Activated CD8-positive, alpha-beta memory T cell treated with anti-CD3 and anti-CD28 coated beads for 1 hour (primary cell): ENCODE measurements around the gene MTRF1L.

Experiments
- DNase-seq, 2 donors: peaks; one replicate each; pipeline ENCODE4 v3.0.0-alpha.2; 2020; ENCODE audit warnings: low read depth in 1 of 2; ENCODE audit errors: extremely low read depth in 1 of 2

MTRF1L gene, protein sequence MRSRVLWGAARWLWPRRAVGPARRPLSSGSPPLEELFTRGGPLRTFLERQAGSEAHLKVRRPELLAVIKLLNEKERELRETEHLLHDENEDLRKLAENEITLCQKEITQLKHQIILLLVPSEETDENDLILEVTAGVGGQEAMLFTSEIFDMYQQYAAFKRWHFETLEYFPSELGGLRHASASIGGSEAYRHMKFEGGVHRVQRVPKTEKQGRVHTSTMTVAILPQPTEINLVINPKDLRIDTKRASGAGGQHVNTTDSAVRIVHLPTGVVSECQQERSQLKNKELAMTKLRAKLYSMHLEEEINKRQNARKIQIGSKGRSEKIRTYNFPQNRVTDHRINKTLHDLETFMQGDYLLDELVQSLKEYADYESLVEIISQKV

DNA sequence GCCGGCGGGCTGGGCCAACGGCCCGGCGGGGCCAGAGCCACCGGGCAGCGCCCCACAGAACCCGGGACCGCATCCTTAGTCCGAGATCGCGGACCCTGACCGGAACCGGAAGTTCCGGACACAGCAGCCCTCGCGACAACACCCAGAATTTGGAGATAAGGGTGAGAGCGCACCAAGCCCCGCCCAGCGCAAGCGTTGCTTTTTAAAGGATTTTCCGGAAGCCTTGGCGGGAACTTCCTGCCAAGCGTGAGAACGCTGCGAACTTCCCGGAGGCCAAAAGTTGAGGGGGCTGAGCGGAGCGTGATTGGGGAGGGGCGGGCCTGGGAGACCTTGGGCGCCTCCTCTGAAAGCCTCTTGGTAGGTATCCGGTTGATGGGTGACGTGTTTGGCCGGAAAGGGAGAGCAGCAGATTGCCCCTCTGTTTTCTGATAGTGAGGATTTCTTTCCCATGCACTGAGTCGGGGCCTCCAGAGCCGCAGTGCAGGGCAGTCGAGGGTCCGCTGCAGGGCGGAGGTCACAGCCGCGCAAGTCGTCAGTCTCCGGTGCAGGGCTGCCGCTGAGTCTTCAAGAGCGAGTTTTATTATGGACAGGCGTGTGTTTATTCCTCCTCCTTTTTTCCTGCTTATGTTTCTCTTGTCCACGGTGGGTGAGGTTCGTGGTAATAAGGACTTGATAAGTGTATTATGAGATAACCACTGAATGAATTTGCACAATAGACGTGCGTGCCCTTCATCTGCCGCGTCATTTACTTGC lies at the start of gene MTRF1L:
Gene MTRF1L (minus strand): TSS at position 97 of the 753 bp plus-strand sequence. CDS start 24 bp downstream, at position 73.
- DNase-seq = peak; percentile 65 to 69

DNA sequence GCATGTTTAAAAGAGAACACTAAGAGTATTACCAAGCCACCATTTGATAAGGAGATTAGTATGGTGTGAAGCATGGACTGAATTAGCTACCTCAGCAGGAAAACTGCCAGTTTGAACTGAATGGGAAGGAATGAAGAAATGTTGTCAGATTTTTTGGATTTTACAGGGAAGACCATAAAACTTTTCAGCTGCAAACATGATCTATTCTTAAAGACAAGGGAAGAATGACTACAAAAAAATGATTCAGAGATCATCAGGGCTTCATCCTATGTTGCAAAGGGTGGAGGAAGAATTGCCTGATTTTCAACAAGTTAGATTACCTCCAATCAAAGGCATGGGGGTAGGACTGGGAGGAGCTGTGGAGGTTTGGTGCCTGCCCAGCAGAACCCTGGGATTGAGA lies 49.3 kb upstream of the MTRF1L start:
- no peak for DNase-seq

DNA sequence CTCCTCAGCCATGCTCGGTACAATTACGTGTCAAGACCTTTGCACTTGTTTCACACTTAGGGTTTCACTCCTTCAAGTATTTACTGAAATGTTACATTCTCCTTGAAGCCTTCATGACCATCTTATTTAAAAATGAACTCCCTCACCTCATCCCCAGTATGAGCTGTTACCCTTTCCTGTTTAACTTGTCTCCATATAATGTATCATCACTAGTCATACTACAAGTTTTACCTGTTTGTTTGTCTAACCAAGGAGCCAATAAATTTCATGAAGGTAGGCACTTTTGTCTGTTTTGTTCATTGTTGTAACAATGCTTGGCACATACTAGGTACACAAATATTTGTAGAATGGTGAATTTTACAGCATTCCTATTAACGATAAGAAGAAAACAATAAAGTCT lies 46.1 kb upstream of the MTRF1L start:
- no peak for DNase-seq

DNA sequence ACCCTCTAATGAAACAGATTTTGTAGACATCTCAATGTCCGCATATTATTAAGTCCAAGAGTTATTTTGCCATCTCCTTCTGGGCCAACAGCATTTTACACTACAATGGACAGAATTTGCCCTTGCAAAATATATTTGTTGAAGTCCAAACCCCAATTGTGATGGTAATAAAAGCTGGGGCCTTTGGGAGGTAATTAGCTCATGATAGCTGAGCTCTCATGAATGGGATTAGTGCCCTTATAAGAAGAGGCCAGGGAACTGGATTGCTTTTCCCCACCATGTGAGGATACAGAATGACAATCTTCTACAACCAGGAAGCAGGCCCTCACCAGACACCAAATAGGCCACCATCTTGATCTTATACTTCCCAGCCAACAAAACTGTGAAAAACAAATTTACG lies 44.9 kb upstream of the MTRF1L start:
- no peak for DNase-seq

DNA sequence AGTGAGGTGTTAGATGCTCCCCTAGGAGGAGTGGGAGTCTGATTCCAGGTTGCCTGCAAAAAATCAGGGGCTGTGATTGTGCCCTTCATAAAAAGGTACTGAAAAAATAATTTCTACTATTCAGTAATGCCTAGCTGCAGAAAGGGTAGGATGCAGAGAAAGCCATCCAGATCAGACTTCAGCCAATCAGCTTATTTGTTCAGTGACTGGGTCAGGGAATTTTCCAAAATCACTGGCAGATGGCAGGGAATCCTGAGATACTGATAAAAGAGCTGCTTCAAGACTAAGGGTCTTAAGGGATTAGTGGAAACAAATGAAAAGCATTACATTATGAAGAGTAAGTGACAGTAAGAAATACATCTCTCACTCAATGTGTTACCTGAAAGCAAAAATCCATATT lies 42.8 kb upstream of the MTRF1L start:
- no peak for DNase-seq

DNA sequence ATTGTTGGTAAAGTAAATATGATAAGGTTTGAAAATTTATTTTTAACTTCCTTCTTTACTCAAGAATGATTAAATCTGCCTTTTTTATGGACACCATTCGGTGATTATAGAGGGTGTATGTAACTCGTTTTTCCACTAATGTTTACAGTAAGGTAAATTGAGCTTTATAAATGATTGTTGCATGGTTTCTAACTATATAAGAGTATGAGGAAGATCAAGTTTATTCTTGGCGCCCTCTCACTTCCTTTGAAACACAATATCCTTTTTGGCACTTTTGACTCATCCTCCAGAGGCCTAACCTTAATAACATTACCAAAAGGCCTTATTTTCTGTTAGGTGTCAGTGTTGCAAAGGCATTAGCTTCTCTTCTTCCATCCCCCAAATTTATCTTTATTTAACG lies 41.8 kb upstream of the MTRF1L start:
- no peak for DNase-seq

DNA sequence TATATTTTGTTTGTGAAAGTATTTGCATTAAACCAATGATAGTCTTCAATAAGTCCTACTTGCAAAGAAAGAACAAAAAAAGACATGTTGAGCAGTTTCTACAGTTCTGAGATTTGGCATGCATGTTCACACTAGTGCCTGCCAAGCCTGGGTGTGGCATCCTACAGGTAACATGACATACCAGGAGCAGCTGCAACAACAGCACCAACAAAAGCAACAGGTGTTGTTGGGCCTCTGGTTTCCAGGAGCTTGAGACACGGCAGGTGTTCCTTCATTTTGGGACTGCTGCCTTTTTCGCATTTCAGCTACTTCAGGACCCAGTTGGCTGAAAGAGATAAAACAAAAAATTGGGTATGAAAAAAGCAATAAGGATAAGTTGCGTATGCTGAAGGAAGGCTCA lies 41.2 kb upstream of the MTRF1L start:
- DNase-seq = no peak

DNA sequence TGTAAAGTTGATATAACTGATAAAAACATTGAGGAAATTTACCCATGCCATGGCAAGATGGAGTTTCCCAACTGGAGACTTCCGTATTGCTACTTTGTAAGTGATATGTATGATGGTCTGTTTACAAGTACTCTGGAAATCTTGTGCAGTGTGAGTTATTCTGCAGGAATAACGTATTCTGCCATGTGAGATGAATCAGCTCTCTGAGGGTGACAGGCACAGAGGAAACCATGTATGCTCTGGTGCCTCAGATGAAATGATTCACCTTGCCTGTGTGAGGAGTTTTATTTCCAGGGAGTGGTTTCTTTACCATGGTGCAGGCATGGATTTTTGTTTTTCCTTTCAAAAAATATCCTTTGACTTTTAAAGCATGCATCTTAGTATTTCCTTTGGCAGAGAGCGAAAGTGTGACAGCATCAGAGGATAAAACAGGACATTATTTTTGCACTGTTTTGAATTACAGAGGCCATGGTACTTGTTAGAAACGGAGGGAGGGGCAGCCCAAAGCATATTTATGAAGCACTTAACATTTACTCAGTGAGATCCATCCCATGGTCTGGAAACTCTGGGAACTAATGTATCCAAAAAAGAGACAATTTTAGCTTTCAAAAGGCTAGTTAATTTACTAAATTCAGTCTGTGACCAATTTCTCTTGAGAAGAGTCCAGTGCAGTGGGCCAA lies 36.0 kb upstream of the MTRF1L start:
- no peak for DNase-seq

DNA sequence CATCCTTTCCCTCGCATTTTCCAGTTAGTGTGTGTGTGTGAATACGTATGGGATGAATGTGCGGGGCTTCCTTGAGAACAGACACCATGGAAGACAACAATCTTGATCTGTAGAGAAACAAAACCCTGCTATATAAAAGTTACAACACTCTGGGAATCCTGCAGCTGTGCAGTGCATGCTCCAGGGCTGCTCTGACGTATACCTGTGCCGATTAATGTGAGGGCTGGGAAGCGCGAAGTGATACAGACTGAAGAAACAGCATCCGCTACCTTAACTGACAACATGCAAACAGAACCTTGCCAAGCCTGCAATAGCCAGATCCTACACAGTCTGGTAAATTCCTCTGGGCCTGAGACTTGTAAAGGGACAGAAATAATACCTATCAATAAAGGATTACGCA lies 31.6 kb upstream of the MTRF1L start:
- DNase-seq = no peak

DNA sequence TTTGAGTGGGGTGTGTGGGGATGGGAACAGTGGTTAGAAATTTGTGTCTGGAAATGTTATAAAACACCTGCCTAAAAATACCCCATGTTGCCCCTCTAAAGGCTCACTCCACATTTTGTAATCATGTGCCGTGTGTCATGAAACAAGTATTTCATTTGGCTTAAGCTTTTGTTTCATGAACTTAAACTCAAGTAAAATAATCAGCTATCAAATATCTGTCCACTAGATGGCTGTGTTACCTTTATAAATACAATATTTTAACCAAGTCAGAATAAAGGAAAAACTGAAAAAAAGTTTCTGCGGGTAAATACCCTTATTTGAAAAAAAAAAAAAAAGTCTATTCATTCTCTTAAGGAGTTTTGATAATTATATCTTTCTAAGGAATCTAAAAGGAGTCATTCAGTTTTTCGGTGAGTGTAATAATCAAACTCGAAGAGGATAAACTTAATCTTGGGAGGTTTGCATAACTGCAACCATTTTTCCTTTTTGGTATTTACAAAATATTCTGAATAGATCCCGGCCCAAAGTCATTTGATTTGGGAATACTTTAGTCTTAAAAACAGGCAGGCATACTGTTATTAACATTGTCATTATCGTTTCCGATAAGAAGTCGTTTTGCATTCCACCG lies 29.9 kb upstream of the MTRF1L start:
- DNase-seq = no peak

DNA sequence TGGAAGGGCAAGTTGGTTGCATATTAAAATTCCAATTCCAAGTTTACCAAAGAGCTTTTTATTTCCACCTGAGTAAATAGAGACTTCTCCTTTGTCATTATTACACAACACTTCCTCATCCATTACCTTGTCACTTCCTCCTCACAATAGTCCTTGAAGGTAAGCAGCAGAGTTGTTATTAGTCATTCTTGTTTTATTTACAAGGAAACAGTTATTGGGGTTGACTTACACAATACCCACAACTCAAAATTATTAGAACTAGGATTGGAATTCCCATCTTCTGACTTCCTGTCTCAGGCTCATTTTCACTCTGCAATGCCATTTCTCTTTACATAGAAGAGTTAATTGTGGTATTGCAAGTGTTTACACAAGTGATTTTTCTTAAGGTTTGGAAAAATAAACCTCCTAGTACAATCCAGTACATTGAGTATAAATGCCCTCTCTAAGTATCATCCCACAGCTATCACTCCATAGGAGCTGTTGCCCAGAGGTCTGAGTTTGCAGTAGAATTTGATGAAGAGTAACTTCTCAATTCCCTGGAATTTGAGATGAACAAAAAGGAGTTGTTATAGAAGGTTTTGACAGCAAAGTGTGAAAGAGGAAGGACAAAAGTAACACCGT lies 28.9 kb upstream of the MTRF1L start:
- no peak for DNase-seq

DNA sequence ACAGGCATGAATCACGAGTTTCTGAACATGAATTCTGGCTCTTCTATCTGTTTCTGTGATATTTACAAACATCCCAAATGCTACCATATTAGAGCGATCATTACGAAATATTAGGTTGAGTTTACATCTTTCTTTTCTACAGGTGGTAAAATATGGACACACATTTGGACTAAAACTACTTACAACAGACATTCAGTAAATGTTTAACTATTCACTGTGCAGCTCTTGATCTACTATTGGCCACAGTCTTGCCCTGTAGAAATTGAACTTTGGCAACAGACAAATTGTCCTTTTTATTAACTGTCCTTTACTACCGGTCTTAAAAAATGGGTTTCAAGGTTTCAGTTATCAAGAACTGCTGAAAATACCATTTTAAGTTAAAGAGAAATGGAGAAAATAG lies 26.5 kb upstream of the MTRF1L start:
- DNase-seq = no peak

DNA sequence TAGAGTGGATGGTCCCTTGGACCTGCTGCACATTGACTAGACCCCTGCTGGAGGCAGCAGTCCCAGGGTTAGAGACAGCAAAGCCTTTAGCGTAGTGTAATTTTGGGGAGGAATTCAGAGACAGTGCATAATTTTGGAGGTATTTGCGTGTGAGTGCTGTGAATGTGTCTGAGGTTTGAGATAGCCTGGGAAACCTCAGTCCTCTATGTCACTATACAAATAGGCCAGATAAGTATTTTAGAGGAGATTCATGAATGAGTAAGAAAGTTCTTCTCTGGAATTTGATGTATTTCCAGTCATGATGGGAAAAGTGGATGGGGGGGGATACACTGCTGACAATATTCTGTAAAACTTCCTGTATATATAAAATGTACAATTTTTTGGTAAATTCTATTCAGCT lies 25.8 kb upstream of the MTRF1L start:
- no peak for DNase-seq

DNA sequence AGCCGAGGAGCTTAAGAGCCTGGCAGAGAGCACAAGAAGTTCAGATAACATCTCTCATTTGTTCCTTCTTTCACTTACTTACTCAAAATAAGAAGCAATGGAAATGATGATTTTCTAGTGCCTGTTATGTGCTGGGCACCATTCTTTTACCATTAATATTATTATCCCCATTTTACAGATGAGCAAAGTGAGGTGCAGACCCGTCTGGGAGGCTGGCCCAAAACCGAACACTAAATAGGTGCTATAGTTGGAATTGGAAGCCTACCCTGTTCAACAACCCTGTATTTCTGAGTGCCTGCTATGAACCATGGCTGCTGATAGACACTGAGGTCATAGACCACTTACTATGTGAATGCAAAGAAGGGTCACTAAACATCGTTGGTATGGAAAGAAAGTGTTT lies 25.0 kb upstream of the MTRF1L start:
- DNase-seq = no peak

DNA sequence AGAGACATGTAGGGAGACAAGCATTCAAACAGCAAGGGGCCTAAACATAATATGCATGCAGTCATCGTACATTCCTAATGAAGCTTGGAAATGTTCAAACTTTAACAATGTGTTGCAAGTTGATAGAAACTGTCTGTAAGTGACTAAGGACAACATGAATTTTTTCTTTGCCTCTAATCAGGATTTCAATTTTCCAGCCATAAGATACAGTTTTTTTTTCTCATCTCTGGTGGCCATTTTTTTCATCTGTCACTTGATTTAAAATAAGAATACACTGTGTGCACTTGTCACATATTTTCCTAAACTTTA lies 22.2 kb upstream of the MTRF1L start:
- DNase-seq = no peak

DNA sequence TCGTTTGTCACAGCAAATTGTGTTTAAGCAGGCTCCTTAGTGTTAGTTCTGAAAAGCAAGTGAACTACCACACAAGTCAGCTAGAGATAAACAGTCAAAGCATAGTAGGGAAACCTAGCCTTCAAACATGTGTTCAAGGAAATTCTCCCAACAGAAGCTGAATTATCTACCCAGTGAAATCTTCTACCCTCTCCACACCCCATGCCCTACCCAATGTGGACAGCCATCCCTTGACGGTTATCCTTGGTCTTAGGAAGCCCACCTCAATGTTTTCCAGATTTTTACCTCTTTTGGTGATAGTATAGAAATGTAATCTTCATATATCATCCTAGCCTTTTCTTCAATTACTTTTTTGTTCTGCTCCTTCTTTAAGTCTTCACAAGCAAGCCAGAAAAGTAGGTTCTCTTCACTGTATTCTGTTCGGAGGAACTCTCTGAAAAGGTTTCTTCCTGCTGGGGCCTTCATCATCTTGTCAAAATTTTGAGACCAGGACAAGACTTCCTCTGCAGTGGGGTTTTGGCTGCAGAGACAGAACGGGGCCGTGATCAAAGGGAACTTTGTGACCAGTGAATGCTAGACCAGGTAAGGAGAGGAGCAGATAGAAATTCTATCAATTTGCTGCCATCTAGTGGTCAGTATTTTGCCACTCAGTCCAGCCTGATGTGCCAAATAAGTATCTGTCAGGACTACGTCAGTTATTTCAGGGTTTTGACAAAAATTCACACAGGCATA lies 21.6 kb upstream of the MTRF1L start:
- DNase-seq = no peak

DNA sequence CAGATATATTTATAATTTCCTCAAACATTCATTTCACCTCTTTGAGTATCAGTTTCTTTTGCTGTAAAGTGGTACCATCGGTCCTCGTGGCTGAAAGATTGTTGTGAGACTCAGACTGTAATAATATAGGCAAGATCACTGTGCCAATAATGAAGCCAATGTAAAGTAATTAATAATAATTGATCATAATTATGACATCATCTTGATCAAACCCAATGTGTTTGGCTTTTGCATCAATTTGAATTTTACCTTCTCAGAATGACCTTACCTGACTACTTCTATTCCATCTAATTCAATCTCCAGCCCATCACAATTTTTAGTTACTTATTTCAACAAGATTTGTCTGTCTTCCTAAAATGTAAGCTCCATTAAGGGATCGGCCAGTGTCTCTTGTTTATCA lies 15.8 kb upstream of the MTRF1L start:
- DNase-seq = no peak

DNA sequence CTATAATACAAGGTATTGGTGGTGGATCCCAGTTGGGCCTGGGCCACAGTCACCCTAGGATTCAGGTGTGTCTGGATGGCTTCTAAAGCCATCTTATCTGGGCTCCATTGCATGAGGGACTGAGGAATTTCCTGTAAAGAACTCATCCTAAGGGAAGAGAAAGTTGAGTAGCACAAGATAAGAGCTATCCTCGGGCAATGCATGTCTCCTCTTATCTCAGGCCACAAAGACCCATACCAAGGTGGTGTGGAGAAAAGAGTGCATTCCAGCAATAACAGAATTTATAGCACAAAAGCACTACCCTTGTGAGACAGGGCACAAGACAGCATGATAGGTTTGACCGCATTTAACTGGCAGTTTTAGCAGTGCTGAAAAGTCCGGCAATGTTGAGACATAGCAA lies 14.3 kb upstream of the MTRF1L start:
- DNase-seq = no peak

DNA sequence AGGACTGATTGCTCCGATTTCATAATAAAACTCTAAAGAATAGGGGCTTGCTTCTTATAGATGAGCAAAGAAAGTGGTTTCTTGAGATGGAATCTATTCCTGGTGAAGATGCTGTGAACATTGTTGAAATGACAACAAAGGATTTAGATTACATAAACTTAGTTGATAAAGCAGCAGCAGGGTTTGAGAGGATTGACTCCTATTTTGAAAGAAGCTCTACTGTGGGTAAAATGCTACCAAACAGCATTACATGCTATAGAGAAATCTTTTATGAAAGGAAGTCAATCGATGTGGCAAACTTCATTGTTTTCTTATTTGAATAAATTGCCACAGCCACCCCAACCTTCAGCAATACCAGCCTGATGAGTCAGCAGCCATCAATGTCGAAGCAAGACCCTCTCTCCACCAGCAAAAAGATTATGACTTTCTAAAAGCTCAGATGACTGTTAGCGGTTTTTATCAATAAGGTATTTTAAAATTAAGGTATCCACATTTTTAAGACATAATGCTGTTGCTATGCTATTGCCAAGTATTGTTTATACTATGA lies 12.7 kb upstream of the MTRF1L start:
- DNase-seq = no peak

DNA sequence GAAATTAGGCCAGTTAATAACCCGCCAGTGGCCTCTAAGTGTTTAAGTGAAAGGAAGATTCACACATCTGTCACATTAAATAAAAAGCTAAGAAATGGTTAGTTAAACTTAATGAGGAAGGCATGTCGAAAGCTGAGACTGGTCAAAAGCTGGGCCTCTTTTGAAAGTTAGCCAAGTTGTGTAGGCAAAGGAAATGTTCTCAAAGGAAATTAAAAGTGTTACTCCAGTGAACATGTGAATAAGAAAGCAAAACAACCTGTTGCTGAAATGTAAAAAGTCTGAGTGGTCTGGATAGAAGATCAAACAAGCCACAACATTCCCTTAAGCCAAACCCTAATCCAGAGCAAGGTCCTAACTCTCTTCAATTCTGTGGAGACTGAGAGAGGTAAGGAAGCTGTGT lies 10.9 kb upstream of the MTRF1L start:
- DNase-seq = no peak
